22Rv1 (cell line): ENCODE measurements around the gene SLC14A1.

Experiments
- ZFX ChIP-seq: fragments of 450-650 bp; IDR thresholded peaks from 2 replicates; pipeline ENCODE4 v1.6.1; 2017; ENCODE audit warnings: antibody characterized with exemption, borderline replicate concordance
- TF ChIP-seq, protein P1 (sequence below): fragments of 450-650 bp; IDR thresholded peaks from 2 replicates; pipeline ENCODE4 v1.5.1; 2017; ENCODE audit warnings: mild to moderate bottlenecking

DNA sequence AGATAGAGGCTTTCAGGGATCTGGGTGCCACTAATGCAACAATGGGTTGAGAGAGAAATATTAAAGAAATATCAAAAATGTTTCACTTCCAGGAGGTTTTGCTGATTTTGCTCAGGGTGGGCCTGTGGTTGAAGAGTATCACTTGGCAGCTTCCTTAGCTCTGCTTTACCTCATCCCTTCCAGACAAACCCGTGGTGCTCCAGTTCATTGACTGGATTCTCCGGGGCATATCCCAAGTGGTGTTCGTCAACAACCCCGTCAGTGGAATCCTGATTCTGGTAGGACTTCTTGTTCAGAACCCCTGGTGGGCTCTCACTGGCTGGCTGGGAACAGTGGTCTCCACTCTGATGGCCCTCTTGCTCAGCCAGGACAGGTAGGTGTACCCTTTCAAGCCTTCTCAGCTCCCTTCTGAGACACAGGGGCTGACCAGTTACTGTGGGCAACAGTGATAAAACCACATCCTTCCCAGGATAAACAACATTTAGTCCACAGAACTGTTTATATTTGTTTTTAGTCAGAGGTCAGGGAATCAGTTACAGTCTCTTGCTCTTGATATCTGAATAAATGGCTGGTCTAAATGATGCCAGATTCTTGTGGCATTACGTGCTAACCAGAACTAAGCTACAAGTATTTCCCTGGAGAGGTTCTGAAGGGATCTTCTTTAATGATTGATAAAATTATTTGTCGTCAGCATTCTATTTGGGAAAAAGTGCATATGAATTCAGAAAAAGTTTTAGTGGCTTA lies 7.0 kb downstream of the SLC14A1 start:
- TF ChIP-seq ZFX, result no peak
- TF ChIP-seq, protein P1, sequence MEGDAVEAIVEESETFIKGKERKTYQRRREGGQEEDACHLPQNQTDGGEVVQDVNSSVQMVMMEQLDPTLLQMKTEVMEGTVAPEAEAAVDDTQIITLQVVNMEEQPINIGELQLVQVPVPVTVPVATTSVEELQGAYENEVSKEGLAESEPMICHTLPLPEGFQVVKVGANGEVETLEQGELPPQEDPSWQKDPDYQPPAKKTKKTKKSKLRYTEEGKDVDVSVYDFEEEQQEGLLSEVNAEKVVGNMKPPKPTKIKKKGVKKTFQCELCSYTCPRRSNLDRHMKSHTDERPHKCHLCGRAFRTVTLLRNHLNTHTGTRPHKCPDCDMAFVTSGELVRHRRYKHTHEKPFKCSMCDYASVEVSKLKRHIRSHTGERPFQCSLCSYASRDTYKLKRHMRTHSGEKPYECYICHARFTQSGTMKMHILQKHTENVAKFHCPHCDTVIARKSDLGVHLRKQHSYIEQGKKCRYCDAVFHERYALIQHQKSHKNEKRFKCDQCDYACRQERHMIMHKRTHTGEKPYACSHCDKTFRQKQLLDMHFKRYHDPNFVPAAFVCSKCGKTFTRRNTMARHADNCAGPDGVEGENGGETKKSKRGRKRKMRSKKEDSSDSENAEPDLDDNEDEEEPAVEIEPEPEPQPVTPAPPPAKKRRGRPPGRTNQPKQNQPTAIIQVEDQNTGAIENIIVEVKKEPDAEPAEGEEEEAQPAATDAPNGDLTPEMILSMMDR, result no peak
